GM18517 (cell line): ENCODE data around the gene MIER3.

Source experiments
- ATAC-seq: cut with Tn5 transposase; IDR thresholded peaks from one replicate; pipeline ENCODE4 v1.9.1; 2021; ENCODE audit warnings: mild to moderate bottlenecking, moderate library complexity; ENCODE audit not compliant: unreplicated experiment

The MIER3 gene

DNA sequence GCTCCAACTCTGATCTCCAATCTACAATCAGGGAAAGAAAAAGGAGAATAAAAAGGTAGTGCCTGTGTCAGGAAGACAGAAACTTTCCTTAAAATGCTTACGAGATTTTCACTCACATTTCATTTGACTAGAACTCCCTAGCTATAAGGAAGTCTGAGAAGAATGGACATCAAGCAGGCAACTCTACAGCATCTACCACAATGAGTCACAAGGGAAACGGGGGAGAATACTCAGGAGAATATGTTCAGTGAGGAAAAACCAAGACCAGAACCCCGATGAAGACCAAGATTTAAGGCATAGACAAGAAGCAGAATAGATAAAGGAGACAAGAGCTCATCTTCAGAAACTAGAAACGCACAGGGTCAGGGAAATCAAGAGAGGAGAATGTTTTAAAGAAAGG is 51.5 kb downstream of the MIER3 start:
- ATAC-seq = no peak

GRCh38 chr5:56898213-56898612 is 53.7 kb downstream of the MIER3 start:
- ATAC-seq = no peak

GRCh38 chr5:56896763-56897162 is 55.2 kb downstream of the MIER3 start:
- ATAC-seq = no peak

- ATAC-seq = no peak
These were observed 58.5 kb downstream of the MIER3 start for GRCh38 chr5:56893251-56893951.

- ATAC-seq = no peak
These were observed 70.4 kb downstream of the MIER3 start for GRCh38 chr5:56881571-56881970.

DNA sequence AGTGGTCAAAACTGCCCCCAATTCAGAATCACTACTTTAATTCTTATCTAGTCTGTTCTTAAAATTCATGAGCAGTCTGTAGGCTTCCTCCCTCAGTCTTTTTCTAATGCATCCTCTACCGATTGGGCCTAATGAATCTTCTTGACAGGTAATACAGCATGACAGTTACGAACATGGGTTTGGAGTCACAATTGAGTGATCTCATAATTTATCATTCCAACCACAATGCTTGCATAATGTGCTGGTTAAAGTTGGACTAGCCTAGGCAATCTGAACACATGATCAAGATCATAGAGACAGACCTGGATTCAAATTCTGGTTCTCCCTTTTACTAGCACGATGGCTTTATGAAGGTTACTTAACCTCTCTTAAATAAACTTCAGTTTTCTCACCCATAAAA is 75.6 kb downstream of the MIER3 start:
- ATAC-seq = no peak

DNA sequence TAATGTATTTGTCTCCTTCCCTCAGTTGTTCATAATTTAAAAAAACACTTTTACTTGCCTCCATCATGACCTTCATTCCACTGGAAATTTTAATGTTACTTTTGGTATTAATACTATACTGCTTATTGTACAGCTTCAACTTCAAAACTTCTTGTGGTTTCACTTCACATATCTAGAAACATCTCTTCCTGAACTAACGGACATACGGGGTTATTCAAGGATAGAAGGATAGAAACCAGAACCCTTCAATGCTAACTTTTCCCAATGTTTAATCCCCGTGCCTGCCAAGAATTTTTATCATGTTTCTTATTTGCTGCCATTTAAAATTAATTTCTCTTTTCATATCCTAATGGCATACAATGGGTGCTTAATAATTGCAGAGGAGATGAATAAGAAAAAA is 78.9 kb downstream of the MIER3 start:
- no peak for ATAC-seq

DNA sequence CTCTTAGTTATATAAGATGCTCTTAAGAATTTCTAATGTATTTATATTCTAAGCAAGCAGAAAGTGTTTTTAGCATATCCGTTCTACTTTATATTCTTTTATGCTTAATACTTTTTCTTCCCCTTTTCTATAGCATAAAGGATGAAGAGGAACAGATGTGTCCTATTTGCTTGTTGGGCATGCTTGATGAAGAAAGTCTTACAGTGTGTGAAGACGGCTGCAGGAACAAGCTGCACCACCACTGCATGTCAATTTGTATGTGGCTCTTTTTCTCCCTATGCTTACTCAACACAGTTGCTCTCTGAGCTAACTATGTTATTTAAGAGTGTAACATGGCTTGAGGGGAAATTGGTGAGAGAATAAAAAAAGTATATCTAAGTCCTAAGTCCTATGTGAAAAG is 80.1 kb downstream of the MIER3 start:
- no peak for ATAC-seq
